Kidney tubule cell (primary cell): ENCODE measurements around the gene EML2.
A peak's percentile ranks its signal among the peaks of the same experiment; 100 is the strongest.

Source experiments
- DNase-seq: peaks from one replicate; pipeline ENCODE4 v3.0.0-alpha.2; 2018; ENCODE audit warnings: low spot score

Gene EML2

GRCh38 chr19:45587873-45588272 is 51.3 kb downstream of the EML2 start:
- DNase-seq = no peak

DNA sequence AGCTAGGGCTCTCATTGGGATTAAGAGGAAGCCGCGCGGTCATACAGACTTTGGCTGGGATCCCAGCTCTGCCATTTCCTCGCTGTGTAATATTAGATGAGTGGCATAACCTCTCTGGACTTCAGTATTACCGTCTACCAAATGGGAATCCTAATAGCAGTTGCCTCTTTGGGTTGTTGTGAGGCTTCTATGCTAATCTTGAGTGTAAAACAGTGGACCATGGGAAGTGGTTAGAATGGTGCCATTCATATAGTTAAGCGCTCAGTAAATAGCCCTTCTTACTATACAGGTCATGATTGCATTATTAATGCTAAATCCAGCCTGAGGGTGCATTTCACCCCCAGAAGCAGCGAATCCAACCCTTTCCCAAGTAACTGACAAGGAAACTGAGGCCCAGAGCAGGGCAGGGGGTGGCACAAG is 54.0 kb downstream of the EML2 start:
- DNase-seq = no peak

DNA sequence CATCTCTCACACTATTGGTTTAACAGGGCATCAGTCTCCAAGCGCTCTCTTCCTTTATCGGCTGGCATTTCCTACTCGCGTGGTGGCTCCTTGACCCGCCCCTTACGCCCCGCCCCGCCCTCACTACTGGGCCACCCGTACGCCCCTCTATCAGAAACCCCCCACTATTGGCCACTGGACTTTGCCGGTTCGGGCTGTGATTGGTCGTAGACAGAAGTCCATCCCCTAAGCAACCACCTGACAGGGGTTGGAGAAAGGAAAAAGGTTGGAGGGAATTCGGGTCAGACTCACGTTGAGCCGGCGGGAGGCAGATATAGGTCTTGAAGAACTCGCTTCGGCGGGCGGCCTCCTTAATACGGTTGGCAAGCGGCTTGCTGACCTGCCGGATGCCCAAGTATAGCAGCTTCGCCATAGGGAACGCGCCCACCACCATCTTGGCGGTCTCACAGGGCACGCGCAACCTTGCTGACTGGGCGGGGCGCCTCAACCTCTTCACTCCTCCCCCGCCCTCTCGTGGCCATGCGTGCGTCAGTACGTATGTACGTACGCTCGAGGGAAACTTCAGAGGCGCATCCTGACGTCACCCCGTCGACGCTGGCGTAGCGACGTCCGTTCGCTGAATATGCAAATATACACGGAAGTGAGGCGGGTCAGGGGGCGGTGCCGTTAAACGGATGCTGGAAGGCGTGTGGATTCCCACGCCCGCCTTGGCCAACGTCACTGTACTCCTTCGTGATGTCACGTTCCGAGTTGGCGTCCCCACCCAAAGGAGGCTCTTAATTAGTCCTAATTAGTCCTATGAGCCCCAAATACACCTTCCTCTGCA is 54.7 kb downstream of the EML2 start, which contains the start of gene OPA3:
Gene OPA3, minus strand, starts transcription at position 471 of the 826 bp plus-strand sequence. Its CDS starts 38 bp downstream, at position 433.
- DNase-seq = peak; percentile 100

DNA sequence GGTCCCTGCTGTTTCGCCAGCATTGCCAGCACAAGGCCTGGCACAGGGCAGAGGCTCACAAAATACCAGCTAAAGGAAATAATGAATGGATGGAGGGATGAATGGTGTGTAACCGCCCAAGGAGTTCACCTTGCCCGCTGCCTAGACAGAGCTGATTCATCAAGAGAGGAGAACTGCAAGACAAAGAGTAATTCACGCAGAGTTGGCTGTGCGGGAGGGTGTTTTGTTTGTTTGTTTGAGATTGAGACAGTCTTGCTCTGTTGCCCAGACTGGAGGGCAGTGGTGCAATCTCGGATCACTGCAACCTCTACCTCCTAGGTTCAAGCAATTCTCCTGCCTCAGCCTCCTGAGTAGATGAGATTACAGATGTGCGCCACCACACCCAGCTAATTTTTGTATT is 57.6 kb downstream of the EML2 start:
- DNase-seq = no peak

- DNase-seq = peak; percentile 11
Measured at GRCh38 chr19:45578861-45579260, 60.3 kb downstream of the EML2 start.

DNA sequence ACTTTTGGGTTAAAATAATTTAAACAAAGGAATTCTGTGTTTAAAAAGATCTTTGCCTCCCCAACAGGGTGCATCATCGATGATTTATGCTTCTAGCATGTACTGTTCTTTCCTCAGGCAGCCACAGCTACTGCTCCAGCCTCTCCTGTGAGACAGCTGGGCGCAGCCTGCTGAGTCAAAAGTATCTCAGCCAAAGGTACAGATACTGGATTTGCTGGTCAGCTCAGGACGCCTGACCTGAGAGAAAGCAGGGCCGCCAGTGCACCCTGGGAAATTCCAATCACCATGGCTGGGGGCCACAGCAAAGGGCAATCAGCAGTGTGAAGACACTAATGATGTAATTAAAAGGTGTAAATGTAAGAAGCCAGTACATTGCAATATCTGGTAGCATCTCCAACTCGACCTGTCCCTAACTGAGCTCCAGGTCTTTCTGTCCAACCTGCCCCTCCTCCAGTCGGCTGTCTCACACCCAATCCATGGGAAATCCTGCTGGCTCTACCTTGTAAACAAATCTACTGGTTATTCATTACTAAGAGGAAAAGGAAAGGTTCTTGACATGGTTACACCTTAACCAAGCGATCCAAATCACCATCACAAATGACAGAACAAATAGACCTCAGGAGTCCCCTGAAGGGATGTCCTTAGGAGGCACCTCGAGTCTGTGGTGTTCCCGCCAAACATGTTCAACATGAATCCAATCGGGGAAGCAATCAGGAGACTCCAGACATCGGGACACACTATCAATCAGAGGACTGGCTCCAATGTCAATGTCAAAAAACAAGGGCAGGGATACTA is 61.9 kb downstream of the EML2 start:
- peak; percentile 98 for DNase-seq

DNA sequence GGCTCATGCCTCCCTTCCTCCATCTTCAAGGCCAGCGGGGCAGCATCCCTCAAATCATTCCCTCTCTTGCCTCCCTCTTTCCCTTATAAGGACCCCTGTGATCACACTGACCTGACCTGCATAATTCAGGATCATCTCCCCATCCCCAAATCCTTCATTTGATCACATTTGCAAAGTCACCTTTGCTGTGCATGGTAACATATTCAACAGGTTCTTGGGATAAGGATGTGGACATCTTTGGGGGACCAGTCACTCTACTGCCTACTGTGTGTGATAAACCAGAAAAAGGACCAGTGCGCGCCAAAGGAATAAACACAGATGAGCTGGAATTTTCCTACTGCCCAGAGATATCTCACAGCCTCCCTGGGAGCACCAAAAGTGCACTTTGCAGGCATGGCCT is 62.5 kb downstream of the EML2 start:
- DNase-seq = no peak

- peak; percentile 36 for DNase-seq
Measured at GRCh38 chr19:45575216-45575615, 64.0 kb downstream of the EML2 start.

GRCh38 chr19:45574526-45574925 is 64.7 kb downstream of the EML2 start:
- no peak for DNase-seq

DNA sequence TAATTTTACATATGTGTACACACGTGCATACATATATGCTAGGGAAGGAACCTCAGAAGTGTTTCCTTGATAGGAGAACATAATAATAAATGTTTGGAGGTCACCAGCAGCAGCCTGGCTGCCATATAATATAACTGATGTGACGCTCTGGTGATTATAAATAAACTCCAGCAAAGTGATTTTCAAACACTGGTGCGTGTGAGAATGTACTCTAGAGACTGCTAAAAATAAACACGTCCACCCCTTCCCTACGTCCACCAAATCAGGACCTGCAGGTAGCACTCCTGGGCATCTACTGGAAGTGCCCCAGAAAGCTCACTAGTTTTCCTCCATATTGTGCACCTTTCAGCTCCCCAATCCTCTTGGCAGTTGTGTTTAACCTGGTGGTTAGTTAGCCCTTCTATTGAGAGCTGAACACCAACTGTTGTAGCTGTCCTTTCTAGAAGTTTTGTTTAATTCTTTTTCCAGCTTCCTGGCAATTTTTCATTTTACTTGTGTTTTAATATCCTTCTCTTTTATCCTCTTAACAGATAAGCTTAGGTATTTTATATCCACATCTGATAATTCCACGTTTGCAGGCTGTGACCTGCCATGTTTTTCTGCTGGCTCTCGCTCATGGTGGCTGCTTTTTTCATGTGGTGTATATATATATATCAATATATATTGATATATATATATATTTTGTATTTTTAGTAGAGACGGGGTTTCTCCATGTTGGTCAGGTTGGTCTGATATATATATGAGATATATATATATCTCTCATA is 67.6 kb downstream of the EML2 start:
- no peak for DNase-seq

DNA sequence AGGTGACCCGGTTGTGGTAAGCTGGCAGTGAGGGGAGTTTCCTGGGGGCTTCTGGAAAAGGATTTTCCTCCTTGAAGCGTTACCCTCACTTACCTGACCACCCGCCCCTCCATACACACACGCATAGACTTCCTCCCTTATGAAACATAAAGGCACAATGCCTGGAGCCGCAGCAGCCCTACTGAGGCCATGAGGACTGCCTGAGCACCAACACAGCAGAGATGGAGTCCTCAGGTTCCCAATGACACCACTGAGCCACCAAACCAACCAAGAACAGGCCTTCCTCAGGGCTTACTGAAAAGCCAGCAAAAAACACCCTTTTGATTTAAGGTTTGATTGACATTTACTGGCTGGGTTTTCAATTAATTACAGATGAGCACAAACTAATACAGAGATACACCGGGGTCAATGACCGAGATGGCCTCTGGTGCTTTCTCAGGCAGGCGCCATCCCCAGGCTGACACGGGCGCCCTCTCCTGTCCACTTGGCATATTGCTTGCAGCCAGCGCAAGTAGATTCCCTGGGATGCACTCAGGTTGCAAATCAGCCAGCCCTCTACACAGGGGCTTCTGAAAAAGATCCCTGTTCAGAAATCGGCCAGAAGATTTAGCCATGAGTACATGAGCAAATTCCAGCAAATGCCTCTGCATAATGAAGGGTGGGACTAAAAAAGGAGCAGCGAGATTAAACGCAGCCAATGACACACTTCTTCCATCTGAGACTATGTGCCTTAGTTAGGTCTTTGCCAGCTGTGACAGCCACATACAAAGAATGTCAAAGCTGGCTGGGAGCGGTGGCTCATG is 69.4 kb downstream of the EML2 start:
- peak; percentile 53 for DNase-seq

- DNase-seq = peak; percentile 79
Measured at GRCh38 chr19:45568732-45569131, 70.5 kb downstream of the EML2 start.

DNA sequence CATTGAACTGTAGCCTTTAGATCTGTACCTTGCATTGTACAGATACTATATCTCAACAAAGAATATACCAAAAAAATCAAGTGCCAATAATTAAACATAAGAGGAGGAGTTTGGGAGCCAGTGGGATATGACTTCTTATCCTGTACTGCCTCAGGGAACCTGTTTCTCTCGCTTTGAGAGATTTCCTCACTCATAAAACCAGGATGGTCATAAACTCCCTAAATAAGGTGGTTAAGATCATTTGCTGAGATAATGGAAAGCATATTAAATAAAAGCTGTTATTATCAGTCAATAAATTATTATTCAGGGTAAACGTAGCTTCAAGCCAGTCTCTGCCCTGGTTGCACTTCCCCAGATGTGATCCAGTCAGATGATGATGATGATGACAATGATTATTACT is 71.6 kb downstream of the EML2 start:
- DNase-seq = no peak

GRCh38 chr19:45564131-45564780 is 74.9 kb downstream of the EML2 start:
- DNase-seq = no peak

GRCh38 chr19:45560686-45561085 is 78.5 kb downstream of the EML2 start:
- no peak for DNase-seq

DNA sequence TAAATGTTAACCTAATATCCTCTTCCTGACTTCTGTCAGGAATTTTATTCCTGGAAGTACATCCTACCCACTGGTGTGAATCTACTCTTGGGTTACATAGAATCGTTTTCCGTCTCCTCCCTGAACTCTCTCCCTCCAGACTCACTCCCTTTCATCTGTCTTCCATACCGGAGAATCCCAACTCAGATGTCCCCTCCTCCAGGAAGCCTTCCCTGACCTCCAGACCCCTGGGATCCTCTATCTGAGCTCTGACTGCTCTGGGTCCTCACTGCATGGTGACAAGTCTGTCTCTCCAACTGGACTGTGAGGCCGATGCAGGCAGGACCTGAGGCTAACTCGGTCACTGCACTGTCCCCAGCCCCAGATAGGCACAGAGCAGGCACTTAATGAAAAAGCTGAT is 79.2 kb downstream of the EML2 start:
- no peak for DNase-seq
